Karpas-422 (cell line): Measurements from ENCODE around the gene PRR7. TPM values are rescaled to one million over a fixed set of nuclear protein-coding genes. Genes with fewer than 3 reads are reported as not detected.

Experiments
- DNase-seq: peaks from one replicate; pipeline ENCODE4 v3.0.0-alpha.2; 2015
- H2AFZ ChIP-seq: fragments of 200-600 bp; sonication (generic); 2 replicates; pipeline ENCODE4 v1.6.1; 2014; ENCODE audit warnings: antibody characterized with exemption, low read length, mixed read lengths
- H3K27ac ChIP-seq: fragments of 200-600 bp; sonication (generic); 2 replicates; pipeline ENCODE4 v1.5.1; 2014; ENCODE audit warnings: mild to moderate bottlenecking, low read length, moderate library complexity
- H3K27me3 ChIP-seq: fragments of 200-600 bp; sonication (generic); 2 replicates; pipeline ENCODE4 v1.6.1; 2014; ENCODE audit warnings: low read length, mixed read lengths
- H3K36me3 ChIP-seq: fragments of 200-600 bp; sonication (generic); 2 replicates; pipeline ENCODE4 v1.6.1; 2014; ENCODE audit warnings: low read length, mixed read lengths; ENCODE audit not compliant: insufficient read depth
- H3K4me1 ChIP-seq: fragments of 200-600 bp; sonication (generic); 2 replicates; pipeline ENCODE4 v1.6.1; 2014; ENCODE audit warnings: mild to moderate bottlenecking, low read length, mixed read lengths
- H3K4me2 ChIP-seq: fragments of 200-600 bp; sonication (generic); 2 replicates; pipeline ENCODE4 v1.6.1; 2014; ENCODE audit warnings: low read length, low read depth, mild to moderate bottlenecking; ENCODE audit not compliant: poor library complexity, severe bottlenecking
- H3K4me3 ChIP-seq: fragments of 200-600 bp; sonication (generic); 2 replicates; pipeline ENCODE4 v1.5.1; 2014; ENCODE audit warnings: mild to moderate bottlenecking, antibody characterized with exemption, low read length, mixed read lengths
- H3K79me2 ChIP-seq: fragments of 200-600 bp; sonication (generic); 2 replicates; pipeline ENCODE4 v1.6.1; 2014; ENCODE audit warnings: mild to moderate bottlenecking, low read length, mixed read lengths
- H3K9ac ChIP-seq: fragments of 200-600 bp; sonication (generic); 2 replicates; pipeline ENCODE4 v1.6.0; 2014; ENCODE audit warnings: low read length
- H3K9me2 ChIP-seq: fragments of 200-600 bp; sonication (generic), shearing (Covaris generic); replicated peaks from 2 replicates; pipeline ENCODE4 v1.6.0; 2014; ENCODE audit warnings: mild to moderate bottlenecking, low read length, moderate library complexity; ENCODE audit not compliant: insufficient read depth
- H3K9me3 ChIP-seq: fragments of 300-700, 200-600 bp; sonication (generic); 2 replicates; pipeline ENCODE4 v1.6.1; 2014; ENCODE audit warnings: low read length, mixed read lengths
- H4K20me1 ChIP-seq: fragments of 200-600 bp; sonication (generic); 2 replicates; pipeline ENCODE4 v1.6.1; 2014; ENCODE audit warnings: mild to moderate bottlenecking, antibody characterized with exemption, low read length, low read depth; ENCODE audit not compliant: insufficient read depth
- total RNA-seq: library from RNA; depleted of rRNA; stranded (reverse); fragments of >200 nt; shearing (Covaris generic); gene quantifications from 2 replicates; pipeline ENCODE4 v1.2.3, GENCODE V29; 2014; ENCODE audit warnings: low replicate concordance

The PRR7 gene
- total RNA-seq, 1 experiment from 2014 or later, result 26.8 TPM

DNA sequence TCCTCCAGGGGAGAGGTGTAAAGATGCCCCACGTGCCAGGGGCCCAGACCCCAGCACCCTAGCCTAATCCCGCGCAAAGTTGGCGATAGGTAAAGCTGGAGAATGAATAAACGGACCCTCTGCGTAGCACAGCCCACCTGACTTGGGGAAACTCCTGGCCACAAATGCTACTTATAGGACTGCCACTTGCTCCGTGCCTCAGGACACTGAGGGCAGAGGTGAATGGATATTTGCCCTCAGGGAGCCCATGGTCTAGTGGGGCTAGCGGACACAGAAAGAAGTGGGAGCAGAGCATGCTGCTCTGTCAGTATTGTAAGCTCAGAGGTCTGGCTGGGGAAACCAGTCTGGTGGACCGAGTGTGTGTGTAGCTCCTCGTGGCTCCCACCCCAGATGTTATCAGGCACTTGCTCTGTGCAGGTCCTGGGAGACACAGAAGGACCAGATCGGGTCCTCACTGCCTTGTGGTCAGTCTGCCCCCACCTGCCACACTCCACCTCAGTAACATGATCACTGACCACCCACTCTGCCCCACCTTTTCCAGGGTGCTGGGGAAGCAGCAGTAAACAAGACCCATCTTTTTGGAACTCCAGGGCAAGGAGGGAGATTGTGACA, 19.3 kb upstream of the PRR7 start:
- peak overlapping the region; percentile 95 for H3K4me2 ChIP-seq
- H3K9me3 ChIP-seq, result no peaks in the 10 kb centered on the region
- peak overlapping the region; percentile 84 for H3K27ac ChIP-seq
- H3K9me2 ChIP-seq, result no peaks in the 10 kb centered on the region
- no peak overlapping the region for H2AFZ ChIP-seq
- H3K4me3 ChIP-seq, result peak overlapping the region; percentile 90
- H3K4me1 ChIP-seq, result peaks cover 58% of the 10 kb centered on the region
- H3K36me3 ChIP-seq, result peaks cover 5% of the 10 kb centered on the region; the same call in 1 of the 2 replicates
- no peaks in the 10 kb centered on the region for H3K27me3 ChIP-seq
- peaks cover 49% of the 10 kb centered on the region for H3K79me2 ChIP-seq
- H4K20me1 ChIP-seq, result peaks cover 20% of the 10 kb centered on the region; the same call in 1 of the 2 replicates
- peak overlapping the region; percentile 92 for H3K9ac ChIP-seq
- peak; percentile 67 for DNase-seq

DNA sequence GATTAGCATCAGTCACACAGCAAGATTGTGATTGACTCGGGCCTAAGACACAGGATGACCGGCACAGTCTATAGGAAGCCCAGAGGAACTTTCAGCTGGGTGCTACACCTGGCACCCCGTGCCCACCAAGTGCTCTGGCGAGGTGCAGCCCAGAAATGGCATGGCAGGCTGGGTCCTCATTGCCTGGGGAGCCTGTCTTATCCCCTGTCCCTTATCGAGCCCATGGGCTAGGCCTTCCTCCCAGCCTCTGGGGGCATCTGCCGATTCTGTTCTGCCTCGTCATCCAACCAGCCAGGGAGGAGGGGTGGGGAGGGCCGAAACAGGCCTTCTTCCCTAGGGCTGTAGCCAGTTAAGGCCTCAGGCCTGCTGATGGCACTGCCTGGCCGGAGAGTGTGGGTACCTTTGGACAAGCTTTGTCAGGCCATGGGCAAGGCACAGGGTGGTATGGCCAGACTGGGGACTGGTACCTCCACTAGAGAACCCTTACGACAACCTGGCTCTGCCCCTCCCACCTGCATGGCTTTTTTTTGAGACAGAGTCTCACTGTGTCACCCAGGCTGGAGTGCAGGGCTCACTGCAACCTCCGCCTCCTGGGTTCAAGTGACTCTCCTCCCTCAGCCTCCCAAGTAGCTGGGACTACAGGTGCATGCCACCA, 18.6 kb upstream of the PRR7 start:
- Histone ChIP-seq H3K9me3 (no peaks in the 10 kb centered on the region), H4K20me1 (peaks cover 20% of the 10 kb centered on the region; the same call in 1 of the 2 replicates), H3K36me3 (peaks cover 12% of the 10 kb centered on the region), H3K4me3 (peak overlapping the region; percentile 90), H3K4me1 (peaks cover 58% of the 10 kb centered on the region), H2AFZ (no peak overlapping the region), H3K4me2 (peak overlapping the region; percentile 95), H3K9me2 (no peaks in the 10 kb centered on the region), H3K79me2 (peaks cover 49% of the 10 kb centered on the region), H3K27me3 (no peaks in the 10 kb centered on the region), H3K9ac (peak overlapping the region; percentile 92), H3K27ac (peak overlapping the region; percentile 84)
- peak; percentile 49 for DNase-seq

DNA sequence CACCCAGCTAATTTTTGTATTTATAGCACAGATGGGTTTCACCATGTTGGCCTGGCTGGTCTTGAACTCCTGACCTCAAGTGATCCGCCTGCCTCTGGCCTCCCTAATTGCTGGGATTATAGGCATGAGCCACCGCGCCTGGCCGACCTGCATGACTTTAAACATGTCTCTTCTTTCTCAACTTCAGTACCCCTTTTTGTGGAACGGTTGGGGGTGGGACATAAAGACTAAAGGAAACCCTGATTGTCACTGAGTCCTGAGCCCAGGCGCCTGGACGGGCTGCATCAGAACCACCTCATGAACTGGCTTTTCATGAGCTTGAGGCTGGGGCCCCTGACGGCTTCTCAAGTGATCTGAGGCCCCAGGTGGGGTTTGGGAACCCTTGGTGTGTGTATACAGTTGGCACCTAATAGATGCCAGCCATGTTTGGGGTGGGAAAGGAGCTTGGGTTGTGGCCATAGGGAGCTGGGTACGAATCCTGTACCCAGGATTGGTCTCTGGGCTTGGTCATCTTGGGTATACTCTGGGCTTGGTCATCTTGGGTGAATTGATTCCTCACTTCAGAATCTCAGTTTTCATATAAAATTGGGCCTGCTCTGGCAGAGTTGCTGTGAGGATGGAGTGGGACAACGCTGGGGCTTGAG, 17.9 kb upstream of the PRR7 start:
- Histone ChIP-seq H3K27me3 (no peaks in the 10 kb centered on the region), H3K79me2 (peaks cover 49% of the 10 kb centered on the region), H3K9me2 (no peaks in the 10 kb centered on the region), H4K20me1 (peaks cover 20% of the 10 kb centered on the region; the same call in 1 of the 2 replicates), H2AFZ (no peak overlapping the region), H3K9me3 (no peaks in the 10 kb centered on the region), H3K4me1 (peaks cover 58% of the 10 kb centered on the region), H3K4me2 (peak overlapping the region; percentile 95), H3K36me3 (peaks cover 16% of the 10 kb centered on the region), H3K9ac (peak overlapping the region; percentile 92), H3K4me3 (peak overlapping the region; percentile 90), H3K27ac (peak overlapping the region; percentile 84)
- DNase-seq, result no peak

DNA sequence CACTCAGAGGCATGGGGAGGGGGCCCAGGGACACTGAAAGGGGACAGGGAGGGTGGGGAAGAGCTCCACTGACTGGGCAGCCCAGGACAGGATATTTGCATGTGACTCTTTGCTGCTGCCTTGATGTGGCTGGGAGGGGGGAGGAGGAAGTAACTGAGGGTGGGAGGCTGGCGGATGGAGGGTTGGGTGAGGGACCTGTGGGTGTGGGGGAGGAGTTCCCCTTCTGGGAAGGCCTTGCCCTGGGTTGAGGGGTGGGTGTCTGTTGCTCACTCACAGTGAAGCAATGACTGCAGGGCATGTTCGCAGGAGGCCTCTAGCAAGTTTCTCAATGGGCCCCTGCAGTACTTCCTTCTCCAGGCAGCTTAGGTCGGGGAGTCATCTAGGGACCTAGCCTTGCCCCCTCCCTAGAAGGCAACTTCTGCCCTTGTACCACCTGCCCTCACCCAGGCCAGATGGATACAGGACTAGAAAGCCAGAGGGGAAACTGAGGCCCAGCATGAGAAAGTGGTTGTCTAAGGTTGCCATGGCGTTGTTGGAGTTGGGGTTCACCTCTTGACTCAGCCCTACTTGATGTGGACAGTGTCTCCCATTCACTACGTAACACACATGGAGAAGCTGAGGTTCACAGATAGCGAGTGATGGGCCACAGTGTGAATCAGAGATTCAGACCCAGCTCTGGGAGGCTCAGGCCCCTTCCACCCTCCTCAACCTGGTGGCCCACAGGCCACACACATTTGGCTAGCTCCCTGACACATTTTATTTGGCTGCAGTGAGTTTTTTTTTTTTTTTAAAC, 17.2 kb upstream of the PRR7 start:
- DNase-seq, result peak; percentile 79
- Histone ChIP-seq H3K4me1 (peaks cover 58% of the 10 kb centered on the region), H3K9ac (peak overlapping the region; percentile 92), H3K9me3 (no peaks in the 10 kb centered on the region), H4K20me1 (peaks cover 20% of the 10 kb centered on the region; the same call in 1 of the 2 replicates), H3K4me3 (peak overlapping the region; percentile 90), H3K9me2 (no peaks in the 10 kb centered on the region), H2AFZ (no peak overlapping the region), H3K4me2 (peak overlapping the region; percentile 95), H3K36me3 (peaks cover 21% of the 10 kb centered on the region), H3K79me2 (peaks cover 49% of the 10 kb centered on the region), H3K27me3 (no peaks in the 10 kb centered on the region), H3K27ac (peak overlapping the region; percentile 84)

DNA sequence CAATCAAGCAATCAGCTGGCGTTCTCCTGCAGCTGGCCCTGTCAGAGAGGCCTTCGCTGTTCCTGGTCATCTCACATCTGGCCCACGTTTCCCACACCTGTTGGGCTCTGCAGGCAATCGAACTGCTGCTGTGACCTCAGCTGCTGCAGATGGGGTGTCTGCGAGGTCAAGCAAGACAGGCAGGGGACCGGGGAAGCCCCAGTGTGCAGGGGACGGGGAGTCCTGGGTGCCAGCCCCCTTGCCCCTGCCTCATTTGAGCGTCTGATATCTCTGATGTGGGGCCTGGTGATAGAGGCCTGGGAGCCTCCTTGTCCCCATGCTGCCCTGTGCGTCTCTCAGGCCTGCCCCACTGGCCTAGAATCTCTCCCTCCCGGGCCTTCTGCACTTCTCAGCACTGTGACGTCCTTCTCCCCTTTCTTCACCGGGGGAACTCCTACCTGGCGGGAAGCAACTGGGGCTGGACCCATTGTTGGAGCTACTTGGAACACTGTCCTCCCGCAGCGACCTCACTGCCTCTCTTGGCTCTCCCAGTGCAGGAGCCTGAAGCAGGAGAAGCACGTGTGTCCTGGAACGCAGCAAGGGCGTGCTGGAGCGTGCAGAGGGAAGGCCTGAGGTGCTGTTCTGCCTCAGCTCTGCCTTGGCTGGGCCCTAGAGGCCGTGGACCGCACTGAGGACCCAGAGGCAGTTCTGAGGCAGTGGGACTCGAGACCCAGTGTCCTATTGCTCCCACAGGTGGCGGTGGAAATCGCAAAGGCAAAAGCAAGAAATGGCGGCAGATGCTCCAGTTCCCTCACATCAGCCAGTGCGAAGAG, 16.3 kb upstream of the PRR7 start:
- peak overlapping the region; percentile 92 for H3K9ac ChIP-seq
- H4K20me1 ChIP-seq, result peaks cover 20% of the 10 kb centered on the region; the same call in 1 of the 2 replicates
- H3K4me1 ChIP-seq, result peaks cover 56% of the 10 kb centered on the region
- H3K4me2 ChIP-seq, result peak overlapping the region; percentile 95
- peak overlapping the region; percentile 90 for H3K4me3 ChIP-seq
- H3K9me2 ChIP-seq, result no peaks in the 10 kb centered on the region
- H3K27me3 ChIP-seq, result no peaks in the 10 kb centered on the region
- no peaks in the 10 kb centered on the region for H3K9me3 ChIP-seq
- H3K36me3 ChIP-seq, result peaks cover 25% of the 10 kb centered on the region
- peak; percentile 41 for DNase-seq
- H2AFZ ChIP-seq, result no peak overlapping the region
- peak overlapping the region; percentile 84 for H3K27ac ChIP-seq
- peaks cover 49% of the 10 kb centered on the region for H3K79me2 ChIP-seq

DNA sequence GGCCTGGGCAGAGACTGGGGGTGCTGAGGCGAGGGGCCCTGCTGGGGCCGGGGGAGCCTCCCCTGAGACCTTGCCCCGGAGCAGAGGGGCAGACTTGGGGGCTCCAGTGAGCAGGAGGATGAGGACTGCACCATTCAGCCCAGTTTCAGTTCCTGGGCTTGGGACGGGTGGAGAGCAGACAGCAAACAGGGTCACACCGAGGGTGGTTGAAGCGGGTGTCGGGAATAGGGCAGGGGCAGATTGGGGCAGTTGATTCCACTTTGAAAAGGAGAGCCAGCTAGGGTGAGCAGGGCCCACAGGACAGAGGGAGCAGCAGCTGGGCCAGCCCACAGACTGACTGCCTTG, 15.7 kb upstream of the PRR7 start:
- Histone ChIP-seq H3K4me2 (peak overlapping the region; percentile 95), H3K9me3 (no peaks in the 10 kb centered on the region), H3K36me3 (peaks cover 27% of the 10 kb centered on the region), H3K27ac (peak overlapping the region; percentile 84), H4K20me1 (peaks cover 20% of the 10 kb centered on the region; the same call in 1 of the 2 replicates), H3K79me2 (peaks cover 49% of the 10 kb centered on the region), H3K9me2 (no peaks in the 10 kb centered on the region), H3K4me1 (peaks cover 50% of the 10 kb centered on the region), H2AFZ (no peak overlapping the region), H3K27me3 (no peaks in the 10 kb centered on the region), H3K9ac (peak overlapping the region; percentile 92), H3K4me3 (peak overlapping the region; percentile 90; the same call in 1 of the 2 replicates)
- peak; percentile 55 for DNase-seq

DNA sequence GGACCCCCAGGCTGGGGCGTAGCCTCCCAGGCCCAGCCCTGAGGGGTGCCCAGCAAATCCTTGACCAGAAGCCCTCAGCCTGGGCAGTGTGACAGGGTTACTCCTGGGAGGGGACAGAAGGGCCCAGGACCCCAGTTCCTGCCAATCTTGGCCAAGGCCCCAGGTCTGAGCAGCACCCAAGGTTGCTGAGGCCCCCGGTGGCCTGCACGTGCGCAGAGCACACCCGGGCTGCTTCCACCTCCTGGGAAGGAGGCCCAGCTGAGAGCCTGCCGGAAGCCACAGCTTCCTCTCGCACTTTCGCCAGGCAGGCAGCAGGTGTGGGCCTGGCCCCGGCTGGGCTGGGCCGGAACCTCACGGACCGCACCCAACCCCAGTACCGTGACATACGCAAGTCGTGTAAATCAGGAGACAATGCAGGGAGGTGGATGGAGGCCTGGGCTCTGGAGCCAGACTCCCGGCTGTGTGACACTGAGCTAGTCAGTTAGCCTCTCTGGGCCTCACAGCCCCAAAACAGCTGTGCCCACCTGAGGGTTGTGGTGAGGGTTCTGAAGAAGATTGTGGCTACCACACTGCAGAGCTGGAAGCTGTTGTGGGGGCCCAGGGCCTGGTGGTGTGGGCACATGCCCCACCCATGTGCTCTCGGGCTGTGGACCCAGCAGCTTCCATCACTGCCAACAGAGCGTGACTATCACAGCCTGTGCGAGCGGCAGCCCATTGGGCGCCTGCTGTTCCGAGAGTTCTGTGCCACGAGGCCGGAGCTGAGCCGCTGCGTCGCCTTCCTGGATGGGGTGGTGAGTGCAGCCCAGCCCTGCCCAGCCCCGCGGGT, 15.1 kb upstream of the PRR7 start:
- Histone ChIP-seq H3K79me2 (peaks cover 49% of the 10 kb centered on the region), H3K36me3 (peaks cover 27% of the 10 kb centered on the region), H3K27me3 (no peaks in the 10 kb centered on the region), H3K4me2 (peak overlapping the region; percentile 95), H3K27ac (peak overlapping the region; percentile 84), H3K9me3 (no peaks in the 10 kb centered on the region), H3K4me1 (peaks cover 49% of the 10 kb centered on the region), H4K20me1 (peaks cover 20% of the 10 kb centered on the region; the same call in 1 of the 2 replicates), H3K9me2 (no peaks in the 10 kb centered on the region), H3K4me3 (peak overlapping the region; percentile 90; the same call in 1 of the 2 replicates), H2AFZ (no peak overlapping the region), H3K9ac (peak overlapping the region; percentile 92)
- peak; percentile 80 for DNase-seq
